HL-60/S4 treated with retinoic acid at 250 ng/mL for 4 days and 3 days (cell line): Measurements from ENCODE around the gene CFAP210.
"Not testable (repeated sequence)": the region's sequence is repeated elsewhere in the genome, so short reads cannot be mapped to it uniquely, and the experiment has no call there.

Source experiments
- in situ Hi-C: fragments of 300-500 bp; cut with MboI; formaldehyde crosslinking; loops from 2 replicates; pipeline ENCODE4 v1.7.0; 2022; ENCODE audit warnings: low sequenced_read_pairs

CFAP210 gene

DNA sequence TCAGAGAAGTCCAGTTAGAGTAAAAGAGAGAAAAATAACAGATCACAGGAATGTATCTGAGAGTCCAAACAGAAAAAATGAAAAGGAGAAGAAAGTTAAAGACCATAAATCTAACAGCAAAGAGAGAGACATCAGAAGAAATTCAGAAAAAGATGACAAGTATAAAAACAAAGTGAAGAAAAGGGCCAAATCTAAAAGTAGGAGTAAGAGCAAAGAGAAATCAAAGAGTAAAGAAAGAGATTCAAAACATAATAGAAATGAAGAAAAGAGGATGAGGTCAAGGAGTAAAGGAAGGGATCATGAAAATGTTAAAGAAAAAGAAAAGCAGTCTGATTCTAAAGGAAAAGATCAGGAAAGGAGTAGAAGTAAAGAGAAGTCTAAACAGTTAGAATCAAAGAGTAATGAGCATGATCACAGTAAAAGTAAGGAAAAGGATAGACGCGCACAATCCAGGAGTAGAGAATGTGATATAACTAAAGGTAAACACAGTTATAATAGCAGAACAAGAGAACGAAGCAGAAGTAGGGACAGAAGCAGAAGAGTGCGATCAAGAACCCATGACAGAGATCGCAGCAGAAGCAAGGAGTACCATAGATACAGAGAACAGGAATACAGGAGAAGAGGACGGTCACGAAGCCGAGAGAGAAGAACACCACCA is 57.6 kb downstream of the CFAP210 start:
- in situ Hi-C loops: no loop called here

DNA sequence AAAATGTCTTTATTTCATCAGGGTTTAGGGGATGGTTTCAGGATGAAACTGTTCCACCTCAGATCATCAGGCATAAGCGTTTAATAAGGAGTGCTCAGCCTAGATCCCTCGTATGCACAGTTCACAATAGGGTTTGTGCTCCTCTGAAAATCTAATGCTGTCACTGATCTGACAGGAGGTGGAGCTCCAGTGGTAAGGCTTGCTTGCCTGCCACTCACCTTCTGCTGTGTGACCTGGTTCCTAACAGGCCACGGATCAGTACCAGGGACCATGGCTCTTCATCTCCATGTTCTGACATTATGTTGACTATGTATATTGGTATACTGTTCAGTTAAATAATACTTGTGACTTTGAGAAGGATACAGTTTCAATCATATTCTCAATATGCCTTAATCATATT is 68.4 kb downstream of the CFAP210 start:
- in situ Hi-C loops: no loop called here

DNA sequence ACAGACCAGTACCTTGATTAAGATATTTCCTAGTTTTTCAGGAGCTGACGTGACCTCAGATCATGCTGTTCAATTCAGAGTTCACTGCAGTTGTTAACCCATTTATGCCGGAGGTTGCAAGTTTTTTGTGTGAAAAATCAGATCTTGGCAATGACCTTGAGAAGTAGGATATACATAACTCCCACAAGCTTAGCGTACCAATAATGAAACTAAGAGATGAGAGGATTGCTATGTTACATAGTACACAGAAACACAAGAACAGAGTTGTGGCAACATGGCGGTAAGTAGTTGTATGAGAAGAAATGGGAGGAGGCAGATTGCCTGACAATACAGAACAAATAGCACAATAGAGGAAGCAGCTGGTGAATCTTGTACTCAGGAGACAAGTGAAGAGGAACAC is 71.0 kb downstream of the CFAP210 start:
- in situ Hi-C loops: no loop called here

DNA sequence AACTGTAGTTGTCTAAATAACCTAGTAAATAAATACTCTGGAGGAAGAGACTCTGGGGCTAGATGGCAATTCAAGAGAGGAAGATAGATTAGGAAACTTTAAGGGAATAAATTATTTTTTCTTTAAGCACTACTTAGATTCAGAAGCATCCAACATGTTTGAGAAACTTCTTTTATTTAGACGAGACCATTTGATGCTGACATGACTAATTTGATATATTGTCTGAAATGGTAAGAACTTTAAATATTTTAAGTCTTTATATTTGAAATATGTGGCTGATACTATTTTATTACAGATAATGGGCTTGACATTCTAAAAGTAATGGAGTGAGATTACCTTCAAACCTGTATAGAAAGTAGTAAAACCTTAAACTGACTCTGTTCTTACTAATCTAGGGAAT is 73.7 kb downstream of the CFAP210 start:
- in situ Hi-C loops: no loop called here

DNA sequence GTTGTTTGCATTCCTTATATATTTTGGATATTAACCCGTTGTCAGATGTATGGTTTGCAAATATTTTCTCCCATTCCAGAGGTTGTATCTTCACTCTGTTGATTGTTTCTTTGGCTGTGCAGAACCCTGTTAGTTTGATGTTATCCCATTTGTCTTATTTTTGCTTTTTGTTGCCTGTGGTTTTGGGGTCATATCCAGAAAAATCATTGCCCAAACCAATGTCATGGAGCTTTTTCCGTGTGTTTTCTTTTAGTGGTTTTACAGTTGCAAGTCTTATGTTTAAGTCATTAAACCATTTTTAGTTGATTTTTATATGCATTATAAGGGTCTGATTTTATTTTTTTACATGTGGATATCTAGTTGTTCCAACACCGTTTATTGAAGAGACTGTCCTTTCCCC is 74.3 kb downstream of the CFAP210 start:
- in situ Hi-C loops: no loop called here

DNA sequence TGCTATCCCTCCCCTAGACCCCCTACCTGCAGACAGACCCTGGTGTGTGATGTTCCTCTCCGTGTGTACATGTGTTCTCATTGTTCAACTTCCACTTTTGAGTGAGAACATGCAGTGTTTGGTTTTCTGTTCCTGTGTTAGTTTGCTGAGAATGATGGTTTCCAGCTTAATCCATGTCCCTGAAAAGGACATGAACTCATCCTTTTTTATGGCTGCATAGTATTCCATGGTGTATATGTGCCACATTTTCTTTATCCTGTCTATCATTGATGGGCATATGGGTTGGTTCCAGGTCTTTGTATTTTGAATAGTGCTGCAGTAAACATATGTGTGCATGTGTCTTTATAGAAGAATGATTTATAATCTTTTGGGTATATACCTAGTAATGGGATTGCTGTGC is 78.2 kb downstream of the CFAP210 start:
- in situ Hi-C loops: not testable (repeated sequence)

DNA sequence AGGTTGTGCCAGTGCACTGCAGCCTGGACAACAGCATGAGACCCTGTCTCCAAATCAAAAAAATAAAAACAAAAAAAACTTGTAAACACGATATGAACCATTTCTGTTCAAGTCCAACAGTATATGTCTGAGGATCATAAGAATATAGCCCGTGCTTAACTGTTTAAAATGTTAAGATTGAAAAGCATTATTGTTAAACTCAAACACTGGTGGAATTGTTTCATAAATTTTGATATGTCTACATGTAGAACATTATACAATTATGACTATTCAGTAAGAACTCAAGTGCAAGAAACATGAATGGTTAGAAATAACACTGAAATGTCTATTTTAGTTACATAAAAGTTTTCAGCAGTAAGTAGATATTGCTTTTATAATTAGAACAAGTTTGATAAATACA is 80.3 kb downstream of the CFAP210 start:
- in situ Hi-C loops: no loop called here

DNA sequence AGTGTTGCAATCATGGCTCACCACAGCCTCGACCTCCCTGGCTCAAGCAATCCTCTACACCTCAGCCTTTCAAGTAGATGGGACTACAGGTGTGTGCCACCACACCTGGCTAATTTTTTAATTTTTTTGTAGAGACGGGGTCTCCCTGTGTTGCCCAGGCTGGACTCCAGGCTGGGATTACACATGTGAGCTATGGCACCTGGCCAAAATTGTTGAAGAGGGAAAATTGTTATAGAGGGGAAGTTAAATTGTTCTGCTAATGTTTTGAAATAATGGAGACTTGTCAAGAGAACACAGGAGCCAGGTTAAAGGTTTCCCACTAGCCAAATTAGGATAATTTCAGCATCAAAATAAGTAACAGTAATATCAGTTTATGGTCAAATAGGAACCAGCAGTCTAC is 84.9 kb downstream of the CFAP210 start:
- in situ Hi-C loops: no loop called here

DNA sequence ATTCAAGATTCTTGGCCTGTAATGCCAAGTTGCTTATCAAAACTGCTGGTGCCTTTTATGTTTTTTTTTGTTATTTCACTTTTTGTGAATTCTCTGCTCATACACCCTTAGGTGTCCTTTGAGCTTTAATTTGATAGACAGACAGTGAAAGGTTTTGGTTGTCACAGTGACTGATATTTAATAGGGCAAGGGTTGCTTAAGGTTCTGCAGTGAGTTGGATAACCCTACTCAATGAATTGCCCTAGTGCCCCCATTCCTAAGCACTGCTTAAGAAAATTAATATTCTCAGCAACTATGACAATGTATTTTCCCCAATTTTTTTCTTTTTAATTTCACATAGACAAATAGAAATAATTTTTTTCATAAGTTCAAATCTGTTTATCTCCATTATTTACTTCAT is 94.6 kb downstream of the CFAP210 start:
- in situ Hi-C loops: no loop called here

DNA sequence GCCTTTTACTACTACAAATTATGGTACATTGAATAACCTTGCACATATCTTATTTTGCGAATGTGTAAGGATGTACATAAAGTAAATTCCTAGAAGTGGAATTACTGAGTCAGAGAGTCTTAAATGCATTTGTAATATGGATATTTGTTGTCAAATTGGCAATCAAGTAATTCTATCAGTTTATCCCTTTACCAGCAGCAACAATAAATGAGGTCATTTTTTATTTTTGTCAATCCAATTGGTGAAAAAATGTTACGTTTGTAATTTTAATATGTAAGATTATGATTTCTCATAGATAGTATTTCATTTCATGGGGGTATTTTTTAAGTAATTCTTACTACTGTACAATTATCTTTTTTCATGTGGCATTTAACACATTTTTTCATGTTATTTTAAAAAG is 95.2 kb downstream of the CFAP210 start:
- in situ Hi-C loops: no loop called here

DNA sequence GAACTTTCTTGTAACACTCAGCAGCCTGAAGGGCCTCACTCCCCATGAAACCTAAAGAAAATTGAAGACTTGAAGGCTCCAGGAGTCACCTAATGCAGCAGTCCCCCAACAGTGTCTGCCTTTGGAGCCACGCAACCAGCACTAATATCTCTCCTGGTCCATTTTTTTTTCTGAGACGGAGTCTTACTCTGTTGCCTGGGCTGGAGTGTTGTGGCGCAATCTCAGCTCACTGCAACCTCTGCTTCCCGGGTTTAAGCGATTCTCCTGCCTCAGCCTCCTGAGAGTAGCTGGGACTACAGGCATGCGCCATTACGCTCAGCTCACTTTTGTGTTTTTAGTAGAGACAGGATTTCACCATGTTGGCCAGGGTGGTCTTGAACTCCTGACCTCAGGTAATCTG is 97.7 kb downstream of the CFAP210 start:
- in situ Hi-C loops: not testable (repeated sequence)
